ENCODE data around the gene RAB31.

DNA sequence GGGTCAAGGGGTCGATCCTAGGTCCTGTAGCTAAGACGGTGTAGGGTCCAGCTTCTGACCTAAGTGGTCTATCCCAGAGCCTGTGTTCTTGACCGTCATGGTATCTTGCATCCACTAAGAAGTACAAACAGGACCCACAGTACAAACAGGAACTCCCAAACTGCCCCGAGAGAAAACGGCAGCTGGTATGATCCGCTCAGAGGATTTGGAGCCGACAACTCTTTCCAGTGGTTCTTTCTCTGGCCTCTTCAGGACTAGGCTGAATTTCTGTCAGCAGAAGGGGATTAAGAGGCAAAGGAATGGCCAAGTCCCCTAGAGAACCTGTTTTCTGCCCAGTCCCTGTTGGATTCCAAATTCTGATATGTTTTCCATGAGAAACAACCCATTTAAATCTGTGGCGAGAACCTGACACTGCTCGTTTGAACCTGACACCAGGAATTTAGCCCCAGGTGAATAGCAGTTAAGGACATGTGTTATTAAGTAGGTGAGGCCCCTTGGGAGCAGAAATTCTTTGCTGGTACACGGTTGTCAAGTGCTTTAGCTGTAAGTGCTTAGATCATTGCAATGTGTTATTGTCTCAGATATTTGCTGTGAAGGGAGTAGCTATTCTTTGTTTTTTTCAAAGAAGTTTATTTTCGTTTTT is 127.1 kb downstream of the RAB31 start:
- TF ChIP-seq, protein P1, sequence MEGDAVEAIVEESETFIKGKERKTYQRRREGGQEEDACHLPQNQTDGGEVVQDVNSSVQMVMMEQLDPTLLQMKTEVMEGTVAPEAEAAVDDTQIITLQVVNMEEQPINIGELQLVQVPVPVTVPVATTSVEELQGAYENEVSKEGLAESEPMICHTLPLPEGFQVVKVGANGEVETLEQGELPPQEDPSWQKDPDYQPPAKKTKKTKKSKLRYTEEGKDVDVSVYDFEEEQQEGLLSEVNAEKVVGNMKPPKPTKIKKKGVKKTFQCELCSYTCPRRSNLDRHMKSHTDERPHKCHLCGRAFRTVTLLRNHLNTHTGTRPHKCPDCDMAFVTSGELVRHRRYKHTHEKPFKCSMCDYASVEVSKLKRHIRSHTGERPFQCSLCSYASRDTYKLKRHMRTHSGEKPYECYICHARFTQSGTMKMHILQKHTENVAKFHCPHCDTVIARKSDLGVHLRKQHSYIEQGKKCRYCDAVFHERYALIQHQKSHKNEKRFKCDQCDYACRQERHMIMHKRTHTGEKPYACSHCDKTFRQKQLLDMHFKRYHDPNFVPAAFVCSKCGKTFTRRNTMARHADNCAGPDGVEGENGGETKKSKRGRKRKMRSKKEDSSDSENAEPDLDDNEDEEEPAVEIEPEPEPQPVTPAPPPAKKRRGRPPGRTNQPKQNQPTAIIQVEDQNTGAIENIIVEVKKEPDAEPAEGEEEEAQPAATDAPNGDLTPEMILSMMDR (conservative IDR thresholded peaks at IDR 0.05 in 1 of 2, IDR thresholded peaks at IDR 0.05 in 1 of 2; ENCODE audit: extremely low read depth in 1 of 2, insufficient read depth in 1 of 2, low read depth in 1 of 2, low read length in 2 of 2), result no peak
- TF ChIP-seq EZH2 (IDR thresholded peaks at IDR 0.05; ENCODE audit: borderline replicate concordance, low read length), result no peak
